SK-N-SH treated with all-trans-retinoic acid at 6 μM for 48 hours (cell line): ENCODE measurements around the gene NAP1L4.

Experiments
- ATAC-seq: fragments of 200-7000 bp; cut with Tn5 transposase; 3 replicates; pipeline ENCODE4 v1.9.1; 2020; ENCODE audit warnings: mild to moderate bottlenecking, moderate library complexity
- ARNTL ChIP-seq: fragments of 450-650 bp; formaldehyde crosslinking; IDR thresholded peaks from 2 replicates; pipeline ENCODE4 v1.5.0; 2020; ENCODE audit warnings: low read depth, mild to moderate bottlenecking, moderate library complexity, borderline replicate concordance
- BACH2 ChIP-seq: fragments of 250-450 bp; sonication (Bioruptor Pico); IDR thresholded peaks from 2 replicates; pipeline ENCODE4 v1.9.0; 2021; ENCODE audit warnings: mild to moderate bottlenecking, borderline replicate concordance
- CREB5 ChIP-seq: fragments of 250-450 bp; sonication (Bioruptor Pico); IDR thresholded peaks from 2 replicates; pipeline ENCODE4 v1.5.1; 2020; ENCODE audit warnings: low read depth, mild to moderate bottlenecking, moderate library complexity
- ESRRG ChIP-seq: fragments of 250-450 bp; sonication (Bioruptor Pico); IDR thresholded peaks from 2 replicates; pipeline ENCODE4 v1.6.1; 2021; ENCODE audit warnings: mild to moderate bottlenecking
- GLIS3 ChIP-seq: fragments of 250-450 bp; sonication (Bioruptor Pico); IDR thresholded peaks from 2 replicates; pipeline ENCODE4 v1.5.0; 2020; ENCODE audit warnings: mild to moderate bottlenecking, moderate library complexity
- PATZ1 ChIP-seq: fragments of 250-450 bp; sonication (Bioruptor Pico); IDR thresholded peaks from 2 replicates; pipeline ENCODE4 v1.8.0; 2020; ENCODE audit warnings: mild to moderate bottlenecking, moderate library complexity, borderline replicate concordance
- POU6F1 ChIP-seq: fragments of 250-450 bp; sonication (Bioruptor Pico); IDR thresholded peaks from 2 replicates; pipeline ENCODE4 v1.8.0; 2021; ENCODE audit warnings: low read depth, mild to moderate bottlenecking, moderate library complexity, borderline replicate concordance
- PPARA ChIP-seq: fragments of 250-450 bp; sonication (Bioruptor Pico); IDR thresholded peaks from 2 replicates; pipeline ENCODE4 v1.5.0; 2020; ENCODE audit warnings: mild to moderate bottlenecking, borderline replicate concordance
- RARB ChIP-seq: fragments of 250-450 bp; sonication (Bioruptor Pico); IDR thresholded peaks from 2 replicates; pipeline ENCODE4 v1.8.0; 2021; ENCODE audit warnings: mild to moderate bottlenecking, moderate library complexity
- SNAI2 ChIP-seq: fragments of 250-450 bp; sonication (Bioruptor Pico); IDR thresholded peaks from 2 replicates; pipeline ENCODE4 v1.5.0; 2020; ENCODE audit warnings: mild to moderate bottlenecking, moderate library complexity
- TCF4 ChIP-seq: fragments of 250-450 bp; sonication (Bioruptor Pico); IDR thresholded peaks from 2 replicates; pipeline ENCODE4 v1.8.0; 2021; ENCODE audit warnings: mild to moderate bottlenecking, moderate library complexity, borderline replicate concordance
- TOX ChIP-seq: fragments of 250-450 bp; sonication (Bioruptor Pico); IDR thresholded peaks from 2 replicates; pipeline ENCODE4 v1.8.0; 2021; ENCODE audit warnings: mild to moderate bottlenecking, moderate library complexity, borderline replicate concordance
- ZFP3 ChIP-seq: fragments of 250-450 bp; sonication (Bioruptor Pico); IDR thresholded peaks from 2 replicates; pipeline ENCODE4 v1.5.0; 2020; ENCODE audit warnings: mild to moderate bottlenecking, moderate library complexity
- ZFP30 ChIP-seq: fragments of 450-650 bp; formaldehyde crosslinking; IDR thresholded peaks from 2 replicates; pipeline ENCODE4 v1.5.0; 2022; ENCODE audit warnings: mild to moderate bottlenecking, moderate library complexity
- ZNF565 ChIP-seq: fragments of 450-650 bp; formaldehyde crosslinking; conservative IDR thresholded peaks from 2 replicates; pipeline ENCODE4 v1.5.0; 2020; ENCODE audit warnings: low read depth, mild to moderate bottlenecking, moderate library complexity
- ZNF70 ChIP-seq: fragments of 450-650 bp; formaldehyde crosslinking; IDR thresholded peaks from 2 replicates; pipeline ENCODE4 v1.5.0; 2020; ENCODE audit warnings: mild to moderate bottlenecking, moderate library complexity
- ZNF8 ChIP-seq: fragments of 450-650 bp; formaldehyde crosslinking; IDR thresholded peaks from 2 replicates; pipeline ENCODE4 v1.5.0; 2020; ENCODE audit warnings: mild to moderate bottlenecking, moderate library complexity

NAP1L4 gene

GRCh38 chr11:2934611-2935239 is 57.4 kb downstream of the NAP1L4 start:
- no peak for TF ChIP-seq PATZ1 (CRISPR knock-in tag)
- no peak for ATAC-seq

- no peak for ATAC-seq
- TF ChIP-seq CREB5 (CRISPR knock-in tag) (no peak), ZFP3 (CRISPR knock-in tag) (peak; percentile 85), ZNF8 (CRISPR knock-in tag) (no peak)
Measured at GRCh38 chr11:2934021-2934550, 58.0 kb downstream of the NAP1L4 start.

DNA sequence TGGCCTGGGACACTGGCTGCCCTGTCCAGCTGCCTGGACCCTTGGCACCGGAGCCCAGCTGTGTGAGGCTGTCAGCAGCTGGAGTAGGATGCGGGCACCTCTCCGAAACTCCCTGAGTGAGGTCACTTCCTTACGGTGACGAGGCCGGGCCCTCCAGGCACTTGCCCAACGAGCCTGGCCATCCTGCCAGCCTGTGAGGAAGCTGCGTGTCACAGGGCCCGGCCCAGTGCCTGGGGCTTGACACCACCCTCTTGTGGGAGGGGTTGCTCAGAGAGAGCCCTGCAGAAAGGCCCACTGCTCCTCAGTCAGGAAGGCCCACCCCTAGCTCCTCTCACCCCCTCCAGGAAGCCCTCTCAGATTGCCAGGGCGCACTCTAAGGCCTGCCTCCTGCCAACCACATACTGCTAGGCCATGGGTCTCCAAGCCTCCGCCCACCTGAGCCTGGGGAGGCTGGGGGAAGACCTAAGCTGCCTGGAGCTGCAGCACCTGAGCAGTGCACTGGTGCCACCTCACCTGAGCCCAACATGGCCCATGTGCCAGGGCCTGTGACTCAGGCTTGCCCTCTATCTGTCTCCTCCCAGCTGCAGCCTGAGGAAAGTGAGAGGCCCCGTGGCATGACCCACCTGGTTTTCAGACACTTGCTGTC is 58.6 kb downstream of the NAP1L4 start:
- TF ChIP-seq CREB5 (CRISPR knock-in tag): no peak
- TF ChIP-seq POU6F1 (CRISPR knock-in tag): no peak
- TF ChIP-seq ZNF8 (CRISPR knock-in tag): no peak
- TF ChIP-seq ARNTL (CRISPR knock-in tag): no peak
- no peak for TF ChIP-seq RARB
- no peak for TF ChIP-seq ZNF70 (CRISPR knock-in tag)
- TF ChIP-seq TOX (CRISPR knock-in tag): no peak
- no peak for TF ChIP-seq PPARA (CRISPR knock-in tag)
- TF ChIP-seq TCF4 (CRISPR knock-in tag): no peak
- TF ChIP-seq BACH2: no peak
- no peak for TF ChIP-seq ZNF565 (CRISPR knock-in tag)
- no peak for TF ChIP-seq ZFP30 (CRISPR knock-in tag)
- no peak for TF ChIP-seq GLIS3 (CRISPR knock-in tag)
- no peak for TF ChIP-seq ESRRG
- ATAC-seq: peak; percentile 48

- TF ChIP-seq BACH2 (no peak), ZFP30 (CRISPR knock-in tag) (no peak), TCF4 (CRISPR knock-in tag) (no peak), ESRRG (no peak)
- no peak for ATAC-seq
Measured at GRCh38 chr11:2932850-2933251, 59.3 kb downstream of the NAP1L4 start.

DNA sequence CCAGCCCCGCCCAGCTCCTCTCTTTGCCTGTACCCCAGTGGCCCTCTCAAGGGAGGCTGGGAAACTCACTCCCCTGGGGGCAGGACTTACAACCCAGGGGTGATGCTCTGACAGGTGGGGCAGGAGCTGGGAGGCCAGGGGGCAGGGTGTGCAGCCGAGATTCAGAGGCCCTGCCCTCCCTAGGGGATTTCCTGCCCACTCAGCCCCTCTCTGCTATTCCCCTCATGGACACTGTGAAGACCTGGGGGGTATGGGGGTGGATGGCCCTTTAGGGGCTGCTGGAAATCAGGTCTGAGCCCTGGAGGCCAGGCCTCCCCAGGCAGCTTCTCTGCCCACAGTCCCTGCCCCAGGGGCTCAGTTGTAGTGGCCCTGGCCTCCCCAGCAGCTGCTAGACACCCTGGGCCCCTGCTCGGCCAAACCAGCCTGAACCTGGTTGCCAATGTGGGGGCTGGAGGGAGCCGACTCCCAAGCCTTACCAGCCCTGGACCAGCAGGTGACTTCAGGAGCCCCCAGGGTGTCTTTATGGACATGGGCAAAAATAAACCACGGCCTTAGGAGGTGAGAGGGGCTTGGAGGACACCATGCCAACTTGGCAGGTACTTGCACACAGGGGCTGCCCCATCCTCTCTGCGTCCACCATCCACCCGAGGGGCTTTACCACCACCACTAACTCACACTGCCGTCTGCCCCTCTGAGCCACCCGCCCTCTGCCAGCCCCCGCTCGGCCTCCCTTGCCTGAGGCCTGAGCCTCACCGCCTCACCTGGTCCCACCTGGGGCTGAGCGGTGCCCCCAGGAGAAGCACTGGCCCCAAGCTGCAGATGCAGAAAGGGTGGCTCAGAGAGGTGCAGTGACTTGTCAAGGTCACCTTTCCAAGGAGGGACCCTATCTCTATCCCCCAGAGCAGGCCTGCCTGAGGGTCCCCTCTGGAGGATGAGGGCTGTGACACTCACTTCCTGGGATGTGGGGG is 60.1 kb downstream of the NAP1L4 start:
- ATAC-seq: no peak
- TF ChIP-seq ZFP3 (CRISPR knock-in tag) (no peak), PATZ1 (CRISPR knock-in tag) (no peak), GLIS3 (CRISPR knock-in tag) (no peak), TOX (CRISPR knock-in tag) (no peak), SNAI2 (CRISPR knock-in tag) (no peak), PPARA (CRISPR knock-in tag) (no peak), TCF4 (CRISPR knock-in tag) (no peak), ZNF70 (CRISPR knock-in tag) (no peak)
- TF ChIP-seq, all 23 proteins: peak for 0
